Activated T-helper 1 cell treated with anti-CD3 and anti-CD28 coated beads, Interleukin-2, amount 50 U/mL, for 16 hours (primary cell): ENCODE measurements around the gene HHAT.

Experiments used
- DNase-seq, 2 donors: peaks; one replicate each; pipeline ENCODE4 v3.0.0-alpha.2; 2020; ENCODE audit warnings: low read depth in 1 of 2, low spot score in 1 of 2

The HHAT gene

GRCh38 chr1:210588357-210588756 is 259.7 kb downstream of the HHAT start:
- no peak for DNase-seq

GRCh38 chr1:210588946-210589345 is 260.2 kb downstream of the HHAT start:
- no peak for DNase-seq

GRCh38 chr1:210591214-210591613 is 262.5 kb downstream of the HHAT start:
- DNase-seq = no peak

- no peak for DNase-seq
These were observed 265.9 kb downstream of the HHAT start for GRCh38 chr1:210594605-210595004.

- DNase-seq = no peak
These were observed 267.9 kb downstream of the HHAT start for GRCh38 chr1:210596641-210597040.

- no peak for DNase-seq
These were observed 268.9 kb downstream of the HHAT start for GRCh38 chr1:210597555-210598134.

- no peak for DNase-seq
These were observed 269.5 kb downstream of the HHAT start for GRCh38 chr1:210598135-210598652.

- no peak for DNase-seq
These were observed 271.9 kb downstream of the HHAT start for GRCh38 chr1:210600421-210601159.

- no peak for DNase-seq
These were observed 274.4 kb downstream of the HHAT start for GRCh38 chr1:210603123-210603522.

- no peak for DNase-seq
These were observed 276.4 kb downstream of the HHAT start for GRCh38 chr1:210605099-210605498.

- no peak for DNase-seq
These were observed 278.7 kb downstream of the HHAT start for GRCh38 chr1:210607361-210607760.

GRCh38 chr1:210608767-210609166 is 280.1 kb downstream of the HHAT start:
- no peak for DNase-seq

GRCh38 chr1:210616356-210616755 is 287.7 kb downstream of the HHAT start:
- DNase-seq = no peak

- no peak for DNase-seq
These were observed 288.6 kb downstream of the HHAT start for GRCh38 chr1:210617293-210617692.

- no peak for DNase-seq
These were observed 289.7 kb downstream of the HHAT start for GRCh38 chr1:210618369-210618768.

- DNase-seq = no peak
These were observed 292.3 kb downstream of the HHAT start for GRCh38 chr1:210620867-210621488.

- no peak for DNase-seq
These were observed 293.0 kb downstream of the HHAT start for GRCh38 chr1:210621712-210622111.

GRCh38 chr1:210624722-210625121 is 296.0 kb downstream of the HHAT start:
- no peak for DNase-seq

GRCh38 chr1:210625715-210626114 is 297.0 kb downstream of the HHAT start:
- no peak for DNase-seq

- DNase-seq = no peak
These were observed 297.6 kb downstream of the HHAT start for GRCh38 chr1:210626341-210626740.

GRCh38 chr1:210627755-210628154 is 299.1 kb downstream of the HHAT start:
- no peak for DNase-seq

- no peak for DNase-seq
These were observed 300.6 kb downstream of the HHAT start for GRCh38 chr1:210629276-210629675.
